Erythroblast (primary cell): ENCODE data around the gene SMC1B.

ENCODE experiments used
- GATA1 ChIP-seq: IDR thresholded peaks from 2 replicates; pipeline ENCODE4 v1.6.1; 2011; ENCODE audit warnings: low read depth, mild to moderate bottlenecking, control low read depth, low read length, moderate library complexity
- POLR2A ChIP-seq: IDR thresholded peaks from 2 replicates; pipeline ENCODE4 v1.6.1; 2011; ENCODE audit warnings: mild to moderate bottlenecking, low read length

DNA sequence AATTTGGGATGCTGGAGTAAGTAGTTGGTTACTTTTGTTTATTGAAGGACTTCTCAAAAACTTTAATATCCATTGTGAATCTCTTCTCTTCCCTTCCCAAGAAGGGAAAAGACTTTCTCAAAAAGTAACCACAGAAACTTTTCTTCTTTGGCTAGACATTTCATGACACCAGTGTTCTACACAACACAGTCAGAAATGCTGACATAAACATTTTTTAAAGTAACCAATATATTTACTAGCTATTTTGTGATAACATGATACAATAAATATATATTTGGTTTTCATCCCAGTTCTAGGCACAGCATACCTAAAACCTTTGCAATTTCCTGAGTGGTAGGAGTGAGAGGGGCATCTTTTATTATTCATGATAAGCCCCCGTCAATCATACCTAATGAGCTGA is 55.9 kb downstream of the SMC1B start:
- TF ChIP-seq POLR2A (no peak), GATA1 (no peak)
